Medulla oblongata (tissue), 1 donor: ENCODE data around the gene CCDC88C.

Experiments used
- DNase-seq: peaks from one replicate; pipeline ENCODE4 v3.0.0-alpha.2; 2015; ENCODE audit errors: extremely low spot score

The CCDC88C gene

GRCh38 chr14:91380610-91381371 lies 36.8 kb downstream of the CCDC88C start:
- peak; percentile 72 for DNase-seq

- peak; percentile 64 for DNase-seq
Observed at GRCh38 chr14:91380123-91380522, 37.5 kb downstream of the CCDC88C start.

GRCh38 chr14:91379579-91379932 lies 38.1 kb downstream of the CCDC88C start:
- DNase-seq: no peak

- no peak for DNase-seq
Observed at GRCh38 chr14:91378930-91379578, 38.6 kb downstream of the CCDC88C start.

GRCh38 chr14:91377700-91378652 lies 39.6 kb downstream of the CCDC88C start:
- DNase-seq: no peak

GRCh38 chr14:91376547-91377477 lies 40.8 kb downstream of the CCDC88C start:
- no peak for DNase-seq

GRCh38 chr14:91375720-91376452 lies 41.7 kb downstream of the CCDC88C start:
- no peak for DNase-seq

- DNase-seq: no peak
Observed at GRCh38 chr14:91374879-91375702, 42.5 kb downstream of the CCDC88C start.

GRCh38 chr14:91374287-91374878 lies 43.2 kb downstream of the CCDC88C start:
- no peak for DNase-seq

GRCh38 chr14:91373591-91374254 lies 43.9 kb downstream of the CCDC88C start:
- DNase-seq: no peak

- DNase-seq: no peak
Observed at GRCh38 chr14:91372671-91373495, 44.7 kb downstream of the CCDC88C start.

GRCh38 chr14:91371990-91372375 lies 45.6 kb downstream of the CCDC88C start:
- DNase-seq: no peak

GRCh38 chr14:91371011-91371989 lies 46.3 kb downstream of the CCDC88C start:
- no peak for DNase-seq

GRCh38 chr14:91369628-91370445 lies 47.8 kb downstream of the CCDC88C start:
- DNase-seq: no peak

- no peak for DNase-seq
Observed at GRCh38 chr14:91368776-91369416, 48.7 kb downstream of the CCDC88C start.
